ENCODE results near the gene ZNF330. TPM values are rescaled to one million over a fixed set of nuclear protein-coding genes. Genes with fewer than 3 reads are reported as not detected.

ZNF330 gene
- total RNA-seq, 1 donor from 2014 or later, result 33.8 TPM

DNA sequence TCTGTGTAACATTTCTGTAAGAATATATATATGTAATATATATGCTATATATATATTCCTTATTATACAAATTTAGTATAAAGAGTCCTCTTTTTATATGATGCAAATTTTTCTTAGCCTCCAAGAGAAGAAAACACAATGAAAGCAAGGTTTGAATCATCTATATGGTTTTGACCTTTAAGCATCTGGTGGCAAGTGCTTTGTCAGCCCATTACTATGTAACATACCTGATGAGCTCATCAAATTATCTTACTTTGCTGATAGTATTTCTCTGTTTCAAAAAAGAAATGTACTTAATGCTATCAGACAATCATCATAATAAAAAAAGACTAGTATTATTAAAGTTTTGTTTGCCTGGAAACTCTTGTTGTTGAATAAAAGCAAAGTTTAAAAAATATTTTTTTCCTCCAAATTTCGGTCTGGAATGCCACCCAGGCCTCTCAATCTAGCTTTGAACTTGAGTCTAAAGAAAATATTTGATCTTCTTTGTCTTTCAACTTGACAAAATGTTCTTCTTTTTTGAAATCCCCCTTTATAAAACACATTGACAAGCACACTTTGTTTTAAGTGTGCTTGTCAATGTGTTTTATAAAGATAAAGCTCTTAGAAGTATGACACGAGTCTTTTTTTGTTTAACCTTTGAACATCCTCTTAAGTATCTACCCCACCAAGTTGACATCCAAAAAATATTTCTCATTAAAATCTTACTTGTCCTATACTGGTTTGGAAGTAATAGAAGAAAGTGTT lies 26.2 kb downstream of the ZNF330 start:
- no peaks in the 10 kb centered on the region for H3K4me1 Mint-ChIP-seq
- no peak overlapping the region for H3K4me3 Mint-ChIP-seq
- TF ChIP-seq, protein P1, sequence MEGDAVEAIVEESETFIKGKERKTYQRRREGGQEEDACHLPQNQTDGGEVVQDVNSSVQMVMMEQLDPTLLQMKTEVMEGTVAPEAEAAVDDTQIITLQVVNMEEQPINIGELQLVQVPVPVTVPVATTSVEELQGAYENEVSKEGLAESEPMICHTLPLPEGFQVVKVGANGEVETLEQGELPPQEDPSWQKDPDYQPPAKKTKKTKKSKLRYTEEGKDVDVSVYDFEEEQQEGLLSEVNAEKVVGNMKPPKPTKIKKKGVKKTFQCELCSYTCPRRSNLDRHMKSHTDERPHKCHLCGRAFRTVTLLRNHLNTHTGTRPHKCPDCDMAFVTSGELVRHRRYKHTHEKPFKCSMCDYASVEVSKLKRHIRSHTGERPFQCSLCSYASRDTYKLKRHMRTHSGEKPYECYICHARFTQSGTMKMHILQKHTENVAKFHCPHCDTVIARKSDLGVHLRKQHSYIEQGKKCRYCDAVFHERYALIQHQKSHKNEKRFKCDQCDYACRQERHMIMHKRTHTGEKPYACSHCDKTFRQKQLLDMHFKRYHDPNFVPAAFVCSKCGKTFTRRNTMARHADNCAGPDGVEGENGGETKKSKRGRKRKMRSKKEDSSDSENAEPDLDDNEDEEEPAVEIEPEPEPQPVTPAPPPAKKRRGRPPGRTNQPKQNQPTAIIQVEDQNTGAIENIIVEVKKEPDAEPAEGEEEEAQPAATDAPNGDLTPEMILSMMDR (conservative IDR thresholded peaks at IDR 0.05), result no peak
- no peaks in the 10 kb centered on the region for H3K9me3 Mint-ChIP-seq
- DNase-seq (ENCODE audit: low read depth, low spot score), result no peak
- H3K27ac Mint-ChIP-seq (ENCODE audit: unreplicated experiment), result no peak overlapping the region
- no peaks in the 10 kb centered on the region for H3K36me3 Mint-ChIP-seq (ENCODE audit: low read depth)
- no peaks in the 10 kb centered on the region for H3K27me3 Mint-ChIP-seq (ENCODE audit: low read depth)

DNA sequence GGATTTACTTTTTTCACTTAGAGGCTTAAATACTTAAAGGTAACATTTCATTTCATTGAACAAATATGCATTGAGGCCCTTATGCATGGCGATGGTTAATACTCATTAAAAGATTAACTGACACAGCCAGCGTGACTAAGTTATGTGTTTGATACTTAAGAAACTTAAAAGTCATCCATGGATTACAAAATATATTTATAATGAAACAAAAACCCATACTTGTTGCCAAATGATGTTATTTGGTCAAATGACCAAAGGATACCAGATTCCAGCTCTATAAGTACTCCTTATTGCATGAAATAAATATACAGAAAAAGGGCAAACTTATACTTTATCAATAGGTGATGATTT lies 26.7 kb downstream of the ZNF330 start:
- TF ChIP-seq, protein P1 (conservative IDR thresholded peaks at IDR 0.05), result no peak
- H3K9me3 Mint-ChIP-seq, result no peaks in the 10 kb centered on the region
- H3K27me3 Mint-ChIP-seq (ENCODE audit: low read depth), result no peaks in the 10 kb centered on the region
- H3K4me3 Mint-ChIP-seq, result no peak overlapping the region
- no peaks in the 10 kb centered on the region for H3K36me3 Mint-ChIP-seq (ENCODE audit: low read depth)
- DNase-seq (ENCODE audit: low read depth, low spot score), result no peak
- H3K4me1 Mint-ChIP-seq, result no peaks in the 10 kb centered on the region
- H3K27ac Mint-ChIP-seq (ENCODE audit: unreplicated experiment), result no peak overlapping the region

DNA sequence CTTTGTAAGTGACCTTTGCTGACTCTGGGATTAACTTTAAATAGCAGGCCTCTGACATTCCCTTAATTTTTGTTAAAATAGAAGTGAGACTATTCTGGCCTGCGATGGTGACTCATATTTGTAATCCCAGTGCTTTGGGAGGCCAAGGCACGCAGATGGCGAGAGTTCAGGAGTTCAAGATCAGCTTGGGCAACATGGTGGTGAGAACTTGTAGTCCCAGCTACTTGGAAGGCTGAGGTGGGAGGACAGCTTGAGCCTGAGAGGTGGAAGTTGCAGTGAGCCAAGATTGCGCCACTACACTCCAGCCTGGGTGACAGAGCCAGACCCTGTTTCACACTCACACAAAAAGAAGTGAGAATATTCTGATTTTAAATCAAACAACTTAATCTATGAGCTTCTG lies 27.3 kb downstream of the ZNF330 start:
- Mint-ChIP-seq H3K36me3 (ENCODE audit: low read depth) (no peaks in the 10 kb centered on the region), H3K9me3 (no peaks in the 10 kb centered on the region), H3K27me3 (ENCODE audit: low read depth) (no peaks in the 10 kb centered on the region), H3K4me3 (no peak overlapping the region), H3K4me1 (no peaks in the 10 kb centered on the region), H3K27ac (ENCODE audit: unreplicated experiment) (no peak overlapping the region)
- DNase-seq (ENCODE audit: low read depth, low spot score), result no peak
- TF ChIP-seq, protein P1 (conservative IDR thresholded peaks at IDR 0.05), result no peak

DNA sequence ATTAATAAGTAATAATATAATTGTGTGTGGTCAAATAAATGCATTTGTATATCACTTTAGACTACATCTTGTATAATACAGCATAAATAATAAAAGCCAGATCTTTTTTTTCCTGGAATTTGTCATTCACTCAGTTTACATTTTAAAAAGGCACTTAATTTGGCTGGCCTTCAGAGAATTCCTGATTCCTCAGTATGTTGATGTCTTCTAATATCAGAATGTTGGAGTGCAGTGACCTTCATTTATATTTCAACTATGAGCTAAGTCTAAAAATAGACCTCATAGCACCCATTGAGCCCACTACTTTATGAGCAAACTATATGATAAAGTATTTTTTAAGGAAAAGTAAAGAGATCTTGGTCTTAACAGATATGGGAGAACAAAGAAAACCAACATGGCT lies 27.8 kb downstream of the ZNF330 start:
- H3K4me1 Mint-ChIP-seq, result no peaks in the 10 kb centered on the region

DNA sequence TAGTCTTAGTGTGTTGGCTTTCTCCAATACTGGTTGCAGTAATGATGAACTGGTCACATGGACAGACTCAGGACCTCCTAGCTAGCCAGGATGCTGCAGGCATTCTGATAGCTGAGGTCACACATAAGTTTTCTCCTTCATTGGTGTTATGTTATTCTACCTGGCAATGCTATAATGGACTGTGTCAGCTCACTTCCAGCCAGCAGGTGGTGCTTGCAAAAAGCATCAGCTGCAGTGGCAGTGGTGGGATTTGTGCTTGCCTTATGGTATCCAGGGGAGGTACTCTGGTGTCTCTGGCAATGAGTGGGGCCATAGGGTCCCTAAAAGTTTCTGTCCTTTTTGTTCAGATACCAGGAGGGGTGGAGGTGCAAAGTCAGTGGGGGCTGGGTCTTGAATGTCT lies 33.6 kb downstream of the ZNF330 start:
- Mint-ChIP-seq H3K27ac (ENCODE audit: unreplicated experiment) (no peak overlapping the region), H3K36me3 (ENCODE audit: low read depth) (no peaks in the 10 kb centered on the region), H3K27me3 (ENCODE audit: low read depth) (no peaks in the 10 kb centered on the region), H3K9me3 (no peaks in the 10 kb centered on the region), H3K4me3 (no peak overlapping the region), H3K4me1 (no peaks in the 10 kb centered on the region)
- DNase-seq (ENCODE audit: low read depth, low spot score), result no peak
- TF ChIP-seq, protein P1 (conservative IDR thresholded peaks at IDR 0.05), result no peak

More for the DNA sequence above, 27.8 kb downstream of the ZNF330 start:
- Mint-ChIP-seq H3K36me3 (ENCODE audit: low read depth) (no peaks in the 10 kb centered on the region), H3K9me3 (no peaks in the 10 kb centered on the region), H3K27me3 (ENCODE audit: low read depth) (no peaks in the 10 kb centered on the region), H3K27ac (ENCODE audit: unreplicated experiment) (no peak overlapping the region), H3K4me3 (no peak overlapping the region)
- no peak for DNase-seq (ENCODE audit: low read depth, low spot score)
- TF ChIP-seq, protein P1 (conservative IDR thresholded peaks at IDR 0.05), result no peak

Data from neural crest cell (in vitro differentiated cells).